CD14-positive monocyte (primary cell): ENCODE measurements around the gene EGFLAM. TPM values are rescaled to one million over a fixed set of nuclear protein-coding genes. Genes with fewer than 3 reads are reported as not detected.

ENCODE experiments used
- DNase-seq, 3 donors: peaks; one replicate each; pipeline ENCODE4 v3.0.0-alpha.2; 2011 to 2022
- H2AFZ ChIP-seq: 2 replicates; pipeline ENCODE4 v1.6.0; 2012; ENCODE audit warnings: mild to moderate bottlenecking, low read depth, low read length, inconsistent platforms; ENCODE audit not compliant: insufficient read depth, poor library complexity, severe bottlenecking
- H3K27ac ChIP-seq, 2 donors: 1 replicate in 1 of 2; 2 replicates in 1 of 2; pipeline ENCODE4 v1.5.1; 2012 to 2013; ENCODE audit warnings: low read length in 2 of 2, control low read depth in 1 of 2, inconsistent platforms in 1 of 2, low read depth in 1 of 2, mild to moderate bottlenecking in 1 of 2
- H3K27me3 ChIP-seq, 2 donors: one replicate each; pipeline versions ENCODE4 v1.6.0 to v1.6.1; 2011 to 2013; ENCODE audit warnings: low read length in 2 of 2; ENCODE audit not compliant: control insufficient read depth in 2 of 2, insufficient read depth in 2 of 2
- H3K36me3 ChIP-seq, 2 donors: replicated peaks in 1 of 2; 1 replicate in 1 of 2; 2 replicates in 1 of 2; pipeline versions ENCODE4 v1.5.1 to v1.6.1; 2012 to 2013; ENCODE audit warnings: low read length in 2 of 2, control low read depth in 1 of 2, inconsistent platforms in 1 of 2, mild to moderate bottlenecking in 1 of 2; ENCODE audit not compliant: insufficient read depth in 2 of 2, control insufficient read depth in 1 of 2
- H3K4me1 ChIP-seq, 2 donors: 1 replicate in 1 of 2; 2 replicates in 1 of 2; pipeline versions ENCODE4 v1.5.1 to v1.6.1; 2012 to 2013; ENCODE audit warnings: low read length in 2 of 2, control low read depth in 1 of 2, inconsistent platforms in 1 of 2, mild to moderate bottlenecking in 1 of 2, moderate library complexity in 1 of 2; ENCODE audit not compliant: insufficient read depth in 2 of 2, control insufficient read depth in 1 of 2
- H3K4me2 ChIP-seq: replicated peaks from 2 replicates; pipeline ENCODE3; 2012; ENCODE audit warnings: low read length, moderate library complexity, mild to moderate bottlenecking; ENCODE audit not compliant: poor library complexity, severe bottlenecking; ENCODE audit errors: extremely low read depth
- H3K4me3 ChIP-seq, 3 experiments: fragments of 200-600 bp in 1 of 3; sonication (generic) in 1 of 3; replicated peaks in 1 of 3; 1 replicate in 2 of 3; 2 replicates in 1 of 3; pipeline ENCODE4 v1.5.1; 2011 to 2013; ENCODE audit warnings: low read length in 3 of 3, mild to moderate bottlenecking in 3 of 3, control low read depth in 2 of 3, low read depth in 2 of 3, inconsistent platforms in 1 of 3, moderate library complexity in 1 of 3
- H3K79me2 ChIP-seq: 2 replicates; pipeline ENCODE4 v1.6.0; 2012; ENCODE audit warnings: mild to moderate bottlenecking, control low read depth, inconsistent platforms, low read length, moderate library complexity; ENCODE audit not compliant: insufficient read depth
- H3K9ac ChIP-seq: 2 replicates; pipeline ENCODE4 v1.6.0; 2017; ENCODE audit warnings: low read length, mild to moderate bottlenecking; ENCODE audit not compliant: insufficient read depth, poor library complexity, severe bottlenecking
- H3K9me3 ChIP-seq, 2 donors: replicated peaks in 1 of 2; 1 replicate in 1 of 2; 2 replicates in 1 of 2; pipeline versions ENCODE4 v1.5.1 to v1.6.1; 2012 to 2013; ENCODE audit warnings: low read length in 2 of 2, control low read depth in 1 of 2; ENCODE audit not compliant: control insufficient read depth in 1 of 2, insufficient read depth in 1 of 2
- H4K20me1 ChIP-seq: 2 replicates; pipeline ENCODE4 v1.6.0; 2012; ENCODE audit warnings: mild to moderate bottlenecking, low read length, control low read depth, moderate library complexity; ENCODE audit not compliant: insufficient read depth
- H3K27ac Mint-ChIP-seq, 7 donors: one replicate each; pipeline ENCODE4 v1.8.0; 2020; ENCODE audit warnings: mild to moderate bottlenecking in 7 of 7, mixed read lengths in 7 of 7, moderate library complexity in 6 of 7, inconsistent platforms in 2 of 7
- H3K27me3 Mint-ChIP-seq, 3 donors: one replicate each; pipeline ENCODE4 v1.8.0; 2021 to 2022; ENCODE audit warnings: low read depth in 3 of 3, mild to moderate bottlenecking in 3 of 3, mixed read lengths in 3 of 3, moderate library complexity in 3 of 3, inconsistent platforms in 1 of 3
- H3K36me3 Mint-ChIP-seq, 2 donors: one replicate each; pipeline ENCODE4 v1.8.0; 2020; ENCODE audit warnings: mixed read lengths in 2 of 2, inconsistent platforms in 1 of 2, mild to moderate bottlenecking in 1 of 2
- H3K4me1 Mint-ChIP-seq: one replicate; pipeline ENCODE4 v1.8.0; 2020; ENCODE audit warnings: mild to moderate bottlenecking, mixed read lengths
- H3K4me3 Mint-ChIP-seq, 2 donors: one replicate each; pipeline ENCODE4 v1.8.0; 2020; ENCODE audit warnings: mild to moderate bottlenecking in 2 of 2, mixed read lengths in 2 of 2, moderate library complexity in 1 of 2
- H3K9me3 Mint-ChIP-seq, 7 donors: one replicate each; pipeline ENCODE4 v1.8.0; 2020 to 2022; ENCODE audit warnings: mixed read lengths in 7 of 7, mild to moderate bottlenecking in 6 of 7, moderate library complexity in 6 of 7, inconsistent platforms in 2 of 7
- WGBS: methylation state at CpG from one replicate; pipeline ENCODE4 v1.1.5; 2013; ENCODE audit warnings: missing lambda C conversion rate; ENCODE audit not compliant: insufficient coverage; 5-methylcytosine and 5-hydroxymethylcytosine counted together
- intact Hi-C, 2 donors: fragments of 100-400 bp; cut with micrococcal nuclease; formaldehyde crosslinking; loops; one replicate each; pipeline versions ENCODE4 v1.15.0 to v1.15.1; 2023
- polyA plus RNA-seq, 3 donors: library from polyadenylated mRNA; depleted of rRNA in 1 of 3; unstranded in 2 of 3; stranded (reverse) in 1 of 3; fragments of 300-500 nt in 2 of 3; fragments of >200 nt in 1 of 3; fragmentation: Illumina TruSeq in 2 of 3; gene quantifications; 1 replicate in 2 of 3; 2 replicates in 1 of 3; pipeline ENCODE4 v1.2.3, GENCODE V29; 2012 to 2021
- TF ChIP-seq, protein P1 (sequence below): fragments of 200-600 bp; IDR thresholded peaks from one replicate; pipeline ENCODE4 v1.8.0; 2022; ENCODE audit warnings: antibody characterized with exemption, mild to moderate bottlenecking

The EGFLAM gene
- polyA plus RNA-seq, 3 donors = not detected

DNA sequence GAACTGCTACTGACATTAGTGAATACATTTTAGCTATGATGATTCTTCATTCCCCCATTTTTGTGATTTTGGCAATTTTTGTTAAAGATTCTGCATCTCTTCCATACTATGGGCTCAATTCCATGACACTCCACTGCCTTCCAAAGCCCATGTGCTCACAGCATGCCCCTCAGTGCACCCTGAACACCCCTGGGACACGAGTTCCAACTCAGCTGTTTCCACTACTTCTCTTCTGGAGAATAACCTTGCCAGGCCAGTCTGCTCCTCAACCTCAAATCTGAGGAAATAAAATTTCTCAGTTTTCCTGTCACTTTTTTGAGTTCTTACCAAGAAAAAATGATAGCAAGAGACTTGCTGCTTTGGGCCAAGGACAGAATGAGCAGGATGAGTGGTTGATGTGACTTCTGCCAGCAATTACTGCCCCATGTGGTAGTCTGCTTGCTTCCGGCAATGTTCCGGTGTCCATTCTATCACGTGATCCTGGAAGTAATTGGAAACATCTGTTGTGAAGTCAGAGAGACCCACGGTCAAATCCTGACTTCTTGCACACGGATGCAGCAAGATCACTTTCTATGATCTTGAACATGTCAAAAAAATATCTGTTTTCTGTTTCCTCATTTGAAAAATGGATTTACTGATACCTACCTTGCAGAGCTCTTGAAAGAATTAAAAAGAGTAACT lies 58.3 kb downstream of the EGFLAM start:
- peaks cover 0 to 5% (median 2%) of the 10 kb centered on the region in 7 donors for H3K9me3 Mint-ChIP-seq
- H3K27ac Mint-ChIP-seq = no peak overlapping the region
- no peaks in the 10 kb centered on the region for H3K36me3 Mint-ChIP-seq
- Histone ChIP-seq H3K27ac (no peak overlapping the region), H3K79me2 (no peaks in the 10 kb centered on the region), H2AFZ (no peak overlapping the region), H3K4me1 (no peaks in the 10 kb centered on the region), H3K9ac (no peak overlapping the region), H3K4me3 (no peak overlapping the region), H3K4me2 (no peak overlapping the region), H3K27me3 (no peaks in the 10 kb centered on the region), H3K36me3 (no peaks in the 10 kb centered on the region), H4K20me1 (no peaks in the 10 kb centered on the region), H3K9me3 (no peaks in the 10 kb centered on the region)
- no peak overlapping the region for H3K4me3 Mint-ChIP-seq
- intact Hi-C loops = no loop called here
- H3K4me1 Mint-ChIP-seq = no peaks in the 10 kb centered on the region
- TF ChIP-seq, protein P1, sequence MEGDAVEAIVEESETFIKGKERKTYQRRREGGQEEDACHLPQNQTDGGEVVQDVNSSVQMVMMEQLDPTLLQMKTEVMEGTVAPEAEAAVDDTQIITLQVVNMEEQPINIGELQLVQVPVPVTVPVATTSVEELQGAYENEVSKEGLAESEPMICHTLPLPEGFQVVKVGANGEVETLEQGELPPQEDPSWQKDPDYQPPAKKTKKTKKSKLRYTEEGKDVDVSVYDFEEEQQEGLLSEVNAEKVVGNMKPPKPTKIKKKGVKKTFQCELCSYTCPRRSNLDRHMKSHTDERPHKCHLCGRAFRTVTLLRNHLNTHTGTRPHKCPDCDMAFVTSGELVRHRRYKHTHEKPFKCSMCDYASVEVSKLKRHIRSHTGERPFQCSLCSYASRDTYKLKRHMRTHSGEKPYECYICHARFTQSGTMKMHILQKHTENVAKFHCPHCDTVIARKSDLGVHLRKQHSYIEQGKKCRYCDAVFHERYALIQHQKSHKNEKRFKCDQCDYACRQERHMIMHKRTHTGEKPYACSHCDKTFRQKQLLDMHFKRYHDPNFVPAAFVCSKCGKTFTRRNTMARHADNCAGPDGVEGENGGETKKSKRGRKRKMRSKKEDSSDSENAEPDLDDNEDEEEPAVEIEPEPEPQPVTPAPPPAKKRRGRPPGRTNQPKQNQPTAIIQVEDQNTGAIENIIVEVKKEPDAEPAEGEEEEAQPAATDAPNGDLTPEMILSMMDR = no peak
- 78% methylated on average over 6 of the region's 6 CpGs for WGBS
- DNase-seq = no peak
- peaks cover 0 to 5% (median 2%) of the 10 kb centered on the region in 3 donors for H3K27me3 Mint-ChIP-seq

DNA sequence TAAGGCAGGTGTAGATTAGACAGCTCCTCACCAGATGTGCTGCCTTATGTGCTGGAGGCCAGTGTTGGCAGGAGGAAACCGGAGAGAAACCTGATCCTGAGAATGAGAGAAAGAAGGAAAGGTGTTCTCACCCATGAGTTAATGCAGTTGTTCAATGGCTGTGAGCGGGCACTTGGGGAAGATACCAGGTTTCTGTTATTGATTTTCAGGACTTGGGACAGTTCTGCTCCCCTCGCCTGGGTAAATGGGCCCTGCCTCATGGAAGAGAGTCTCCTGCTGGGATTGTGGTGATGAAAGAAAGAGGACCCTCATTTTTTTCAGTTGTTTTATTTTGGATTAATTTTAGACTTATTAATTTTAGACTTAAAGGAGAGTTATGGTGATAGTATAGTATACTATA lies 59.5 kb downstream of the EGFLAM start:
- Mint-ChIP-seq H3K27ac (peak overlapping the region in 1 of 7 donors; percentile 46), H3K27me3 (peaks cover 0 to 2% (median 2%) of the 10 kb centered on the region in 3 donors), H3K4me3 (no peak overlapping the region), H3K9me3 (peaks cover 0 to 6% (median 0%) of the 10 kb centered on the region in 7 donors), H3K36me3 (no peaks in the 10 kb centered on the region), H3K4me1 (no peaks in the 10 kb centered on the region)
- intact Hi-C loops = no loop called here
- WGBS = 60% methylated on average over 2 of the region's 3 CpGs
- Histone ChIP-seq H2AFZ (no peak overlapping the region), H3K36me3 (no peaks in the 10 kb centered on the region), H3K27ac (no peak overlapping the region), H3K4me1 (no peaks in the 10 kb centered on the region), H3K4me3 (no peak overlapping the region), H3K79me2 (no peaks in the 10 kb centered on the region), H3K9ac (no peak overlapping the region), H3K27me3 (no peaks in the 10 kb centered on the region), H3K9me3 (no peaks in the 10 kb centered on the region), H4K20me1 (no peaks in the 10 kb centered on the region), H3K4me2 (no peak overlapping the region)
- no peak for DNase-seq
- TF ChIP-seq, protein P1 = no peak
